Stimulated activated CD8-positive, alpha-beta memory T cell treated with anti-CD3 and anti-CD28 coated beads, Interleukin-15, amount 100 ng/mL, for 4 hours (primary cell): Measurements from ENCODE around the gene RPN2.

Source experiments
- DNase-seq, 2 donors: peaks; one replicate each; pipeline ENCODE4 v3.0.0-alpha.2; 2020; ENCODE audit warnings: low read depth in 2 of 2

The RPN2 gene

GRCh38 chr20:37185686-37186085 is 6.6 kb downstream of the RPN2 start:
- no peak for DNase-seq

DNA sequence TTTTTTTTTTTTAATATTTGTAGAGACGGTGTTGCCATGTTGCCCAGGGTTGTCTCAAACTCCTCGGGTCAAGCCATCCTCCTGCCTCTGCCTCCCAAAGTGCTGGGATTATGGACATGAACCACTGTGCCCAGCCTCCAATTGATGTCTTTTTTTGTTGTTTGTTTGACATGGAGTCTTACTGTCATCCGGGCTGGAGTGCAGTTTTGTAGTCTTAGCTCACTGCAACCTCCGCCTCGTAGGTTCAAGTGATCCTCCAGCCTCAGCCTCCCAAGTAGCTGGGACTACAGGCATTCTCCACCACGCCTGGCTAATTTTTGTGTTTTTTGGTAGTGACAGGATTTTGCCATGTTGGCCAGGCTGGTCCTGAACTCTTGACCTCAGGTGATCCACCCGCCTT is 9.7 kb downstream of the RPN2 start:
- DNase-seq: no peak

DNA sequence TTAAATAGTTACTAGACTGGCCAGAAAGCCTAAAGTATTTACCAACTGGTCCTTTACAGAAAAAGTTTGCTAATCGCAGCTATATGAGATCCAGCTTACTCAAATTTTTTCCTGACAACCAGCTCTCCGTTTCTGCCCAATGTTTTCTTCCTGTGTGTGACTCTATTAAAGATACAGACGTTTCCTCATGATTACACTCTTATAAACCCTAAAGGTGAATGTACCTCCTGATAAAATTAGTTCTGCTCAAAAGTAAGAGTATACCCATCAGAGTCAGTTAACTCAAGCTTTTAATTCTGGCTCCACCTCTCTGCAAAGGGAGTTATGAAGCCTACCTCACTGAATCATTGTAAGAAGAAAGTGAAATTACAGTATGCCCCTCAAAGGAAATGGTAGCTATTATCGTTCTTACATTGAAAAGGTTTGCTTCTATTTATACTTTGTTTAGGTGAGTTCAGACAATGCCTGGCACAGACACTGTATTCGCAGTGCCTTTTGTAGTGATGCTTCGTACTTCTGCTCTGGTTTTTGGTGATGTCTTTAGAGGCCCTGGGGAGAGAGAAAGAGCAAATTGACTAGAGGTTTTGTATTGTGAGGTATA is 10.4 kb downstream of the RPN2 start:
- DNase-seq: no peak

DNA sequence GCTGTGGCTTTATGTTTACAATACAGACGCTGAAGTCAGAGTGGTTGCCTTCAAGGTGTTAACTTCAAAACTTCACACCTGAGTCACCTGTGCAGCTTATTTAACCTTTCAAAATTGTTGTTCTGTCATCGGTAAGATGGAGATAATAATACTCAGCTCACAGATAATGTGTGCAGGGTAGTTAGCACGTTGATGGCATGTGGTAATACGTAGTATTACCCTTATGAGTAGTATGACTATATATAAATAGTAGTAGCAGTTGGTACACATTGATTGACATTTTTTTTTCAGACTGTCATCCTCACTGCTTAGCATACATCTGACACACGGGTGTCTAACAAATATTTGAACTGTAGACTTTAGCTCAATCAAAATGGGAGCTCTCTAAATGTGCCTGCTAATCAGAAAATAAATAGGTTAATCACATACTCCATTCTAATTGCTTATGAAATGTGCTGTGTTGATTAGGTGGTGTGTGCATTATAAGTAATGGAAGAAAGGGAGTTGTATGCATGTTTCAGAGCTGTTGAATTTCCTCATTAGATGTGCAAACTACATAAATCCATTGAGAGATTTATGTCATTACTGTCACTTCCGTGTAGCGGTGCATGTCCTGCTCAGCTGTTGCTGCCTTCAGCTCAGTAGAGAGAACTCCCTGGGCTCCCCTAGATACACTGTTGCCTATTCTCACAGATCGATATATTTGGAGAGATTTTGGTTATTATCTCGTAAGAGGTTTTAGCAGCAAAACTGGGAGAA is 11.4 kb downstream of the RPN2 start:
- no peak for DNase-seq

- DNase-seq: peak; percentile 25 to 40
Measured at GRCh38 chr20:37192137-37192854, 13.2 kb downstream of the RPN2 start.

DNA sequence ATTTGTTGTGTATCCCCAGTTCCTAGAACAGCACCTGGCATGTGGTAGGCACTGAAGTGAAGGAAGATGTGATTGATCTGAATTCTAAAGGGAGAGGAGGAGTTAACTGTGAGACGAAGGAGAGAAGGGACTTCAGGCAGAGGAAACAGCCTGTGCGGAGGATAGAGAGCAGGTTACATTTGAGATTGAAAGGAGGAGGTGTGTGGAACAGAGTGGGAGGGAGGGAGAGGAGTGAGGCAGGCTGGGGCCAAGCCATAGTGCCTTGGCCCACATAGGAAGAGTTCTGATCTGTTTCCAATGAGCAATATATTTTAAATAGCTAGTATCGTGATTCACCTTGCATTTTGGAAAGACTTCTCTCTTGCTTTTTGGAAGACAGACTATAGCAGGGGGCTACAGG is 14.1 kb downstream of the RPN2 start:
- no peak for DNase-seq

- no peak for DNase-seq
Measured at GRCh38 chr20:37193821-37194220, 14.7 kb downstream of the RPN2 start.

DNA sequence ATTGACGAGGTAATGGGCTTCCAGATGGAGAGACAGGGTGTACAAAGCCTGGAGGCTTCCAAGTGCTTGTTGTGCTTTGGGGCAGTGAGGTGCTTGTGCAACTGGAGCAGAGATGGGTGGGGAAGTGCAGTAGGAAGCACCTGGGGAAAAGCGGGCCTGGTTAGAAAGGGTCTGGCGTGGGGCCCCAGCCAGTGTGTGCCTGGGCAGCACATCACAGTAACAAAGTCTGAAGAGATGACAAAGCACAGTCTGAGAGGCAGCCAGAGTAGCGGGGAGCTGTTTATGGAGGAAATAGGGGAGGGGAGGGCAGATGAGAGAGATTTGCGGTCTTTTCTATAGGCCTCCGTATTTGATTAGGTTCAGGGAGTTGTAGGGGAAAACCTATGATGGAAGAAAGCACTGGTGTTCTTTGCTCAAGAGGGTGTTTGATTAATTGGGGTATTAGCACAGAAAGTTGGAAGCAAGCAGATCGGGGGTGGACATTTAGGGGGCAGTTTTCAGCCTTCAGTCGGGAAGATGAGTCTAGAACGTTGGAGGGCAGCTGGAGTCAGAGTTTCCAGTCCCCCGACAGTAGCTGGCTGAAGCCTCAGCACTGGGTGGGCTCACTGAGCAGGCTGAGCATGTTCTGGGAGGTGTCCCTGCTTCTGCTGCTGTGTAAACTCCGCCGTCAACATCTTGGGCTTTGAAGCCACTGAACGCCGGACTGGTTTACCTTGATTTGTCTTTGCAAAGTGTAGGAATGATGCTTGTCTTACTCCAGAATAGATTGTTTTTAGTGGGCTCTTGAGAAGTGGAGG is 15.7 kb downstream of the RPN2 start:
- DNase-seq: no peak

DNA sequence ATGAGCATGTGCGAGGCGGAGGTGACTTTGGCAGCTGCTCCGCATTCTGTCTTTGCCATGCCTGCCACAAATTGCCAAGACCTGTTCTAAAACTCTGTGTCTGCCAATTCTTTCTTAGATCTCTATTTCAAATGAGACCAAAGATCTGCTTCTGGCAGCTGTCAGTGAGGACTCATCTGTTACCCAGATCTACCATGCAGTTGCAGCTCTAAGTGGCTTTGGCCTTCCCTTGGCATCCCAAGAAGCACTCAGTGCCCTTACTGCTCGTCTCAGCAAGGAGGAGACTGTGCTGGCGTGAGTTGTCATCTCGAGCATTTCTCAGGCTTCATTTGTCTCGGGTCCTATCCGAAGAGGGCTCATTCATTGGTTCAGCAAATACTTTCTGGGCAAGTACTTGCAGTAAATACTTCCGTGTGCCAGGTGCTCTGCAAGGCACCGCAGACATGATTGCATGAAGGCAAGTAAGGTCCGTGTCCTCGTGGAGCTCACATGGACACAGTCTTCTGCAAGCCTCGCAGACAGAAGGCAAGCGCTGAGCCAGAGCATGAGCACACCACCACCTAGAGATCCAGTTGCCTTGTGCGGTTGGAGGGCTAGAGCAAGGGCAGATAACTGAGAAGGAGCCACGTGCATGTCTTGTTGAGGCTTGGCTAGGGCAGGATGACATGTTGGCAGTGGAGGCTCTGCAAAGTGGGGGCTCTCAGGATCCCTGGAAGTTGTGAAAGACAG is 20.0 kb downstream of the RPN2 start:
- DNase-seq: no peak

GRCh38 chr20:37200376-37200775 is 21.2 kb downstream of the RPN2 start:
- no peak for DNase-seq

DNA sequence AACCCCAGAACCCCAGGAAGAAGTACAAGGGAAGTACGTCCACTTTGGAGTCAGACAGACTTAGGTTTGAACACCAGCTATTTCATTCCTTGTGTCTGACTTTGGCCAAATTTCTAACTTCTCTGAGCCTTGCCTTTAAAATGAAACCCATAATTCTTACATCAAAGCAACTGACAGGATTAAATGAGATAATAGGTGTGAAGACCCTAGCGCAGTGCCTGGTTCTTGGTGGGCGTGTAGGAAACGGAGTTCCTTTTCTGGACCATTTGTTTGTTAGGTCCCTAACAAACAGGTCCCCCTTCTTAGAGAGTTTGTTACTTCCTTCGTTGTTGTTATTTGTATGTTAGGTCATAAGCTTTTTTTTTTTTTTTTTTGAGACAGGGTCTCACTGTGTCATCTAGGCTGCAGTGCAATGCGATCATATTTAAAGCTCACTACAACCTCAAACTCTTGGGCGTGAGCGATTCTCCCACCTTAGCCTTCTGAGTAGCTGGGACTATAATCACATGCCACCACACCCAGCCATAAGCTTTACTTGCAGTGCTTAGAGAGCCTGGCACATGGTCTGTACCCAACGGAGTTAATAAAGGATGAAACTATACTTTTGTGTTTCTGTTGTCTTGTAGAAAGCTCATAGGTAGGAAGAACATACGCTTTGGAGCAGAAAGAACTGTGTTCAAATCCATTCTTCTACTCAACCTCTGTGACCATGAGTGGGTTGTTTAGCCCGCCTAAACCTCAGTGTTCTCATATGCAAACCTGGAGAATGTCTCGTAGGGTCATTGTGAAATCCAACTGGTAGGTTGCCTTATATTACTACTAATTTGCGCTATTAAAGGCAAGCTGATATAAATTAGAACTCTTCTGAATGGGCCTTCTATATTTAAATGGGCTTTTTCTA is 22.0 kb downstream of the RPN2 start:
- no peak for DNase-seq

- no peak for DNase-seq
Measured at GRCh38 chr20:37201827-37202162, 22.7 kb downstream of the RPN2 start.

- DNase-seq: no peak
Measured at GRCh38 chr20:37202267-37202943, 23.3 kb downstream of the RPN2 start.

DNA sequence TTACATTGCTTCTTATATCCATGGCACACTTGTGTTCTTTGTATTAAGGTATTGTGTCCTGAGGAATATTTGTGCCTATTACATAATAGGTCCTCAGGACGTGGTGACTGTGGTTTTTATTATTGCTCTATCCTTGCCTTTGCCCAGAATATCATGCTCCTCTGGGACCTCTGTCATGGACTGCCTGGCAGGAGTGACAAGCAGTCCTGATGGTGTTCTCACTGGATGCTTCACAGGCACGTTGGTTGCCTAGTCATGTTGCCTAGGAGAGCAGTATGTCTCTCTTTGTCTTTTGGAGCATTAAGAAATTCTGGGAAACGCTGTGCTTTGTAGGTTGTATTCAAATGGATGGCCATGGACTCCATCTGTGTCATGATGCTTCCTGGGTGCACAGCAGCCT is 24.9 kb downstream of the RPN2 start:
- no peak for DNase-seq

- DNase-seq: no peak
Measured at GRCh38 chr20:37205130-37205529, 26.0 kb downstream of the RPN2 start.

DNA sequence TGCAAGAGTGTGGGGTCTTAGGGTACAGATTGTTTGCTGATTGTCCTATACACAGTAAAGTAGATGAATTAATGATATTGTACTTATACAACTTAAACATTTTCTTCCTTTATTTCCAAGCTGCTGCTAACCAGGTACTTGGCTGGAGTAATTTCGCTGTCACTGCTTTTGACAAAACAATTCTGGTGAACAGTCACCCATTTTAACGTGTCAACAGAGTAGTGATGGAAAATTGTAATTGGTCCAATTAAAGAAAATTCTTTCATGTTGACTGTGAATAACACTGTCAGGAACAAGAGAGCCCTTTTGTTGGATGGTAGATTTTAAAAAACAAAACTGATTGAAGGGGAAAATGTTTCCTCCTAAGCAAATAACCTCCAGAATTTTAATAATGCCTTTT is 26.7 kb downstream of the RPN2 start:
- no peak for DNase-seq

GRCh38 chr20:37207171-37207570 is 28.0 kb downstream of the RPN2 start:
- no peak for DNase-seq

GRCh38 chr20:37209193-37209592 is 30.1 kb downstream of the RPN2 start:
- no peak for DNase-seq

GRCh38 chr20:37209661-37210314 is 30.7 kb downstream of the RPN2 start:
- no peak for DNase-seq

GRCh38 chr20:37218441-37218840 is 39.3 kb downstream of the RPN2 start:
- DNase-seq: no peak
